ENCODE results near the gene GRID2. TPM values are rescaled to one million over a fixed set of nuclear protein-coding genes. Genes with fewer than 3 reads are reported as not detected.

GRID2 gene
- total and polyA plus RNA-seq, 4 donors = under 0.01 to 0.02 TPM; not detected in 2

GRCh38 chr4:92599044-92599443, 295.3 kb downstream of the GRID2 start:
- H3K9me3 ChIP-seq (ENCODE audit: control insufficient read depth in 4 of 4, low read length in 3 of 4) = no peaks in the 10 kb centered on the region

DNA sequence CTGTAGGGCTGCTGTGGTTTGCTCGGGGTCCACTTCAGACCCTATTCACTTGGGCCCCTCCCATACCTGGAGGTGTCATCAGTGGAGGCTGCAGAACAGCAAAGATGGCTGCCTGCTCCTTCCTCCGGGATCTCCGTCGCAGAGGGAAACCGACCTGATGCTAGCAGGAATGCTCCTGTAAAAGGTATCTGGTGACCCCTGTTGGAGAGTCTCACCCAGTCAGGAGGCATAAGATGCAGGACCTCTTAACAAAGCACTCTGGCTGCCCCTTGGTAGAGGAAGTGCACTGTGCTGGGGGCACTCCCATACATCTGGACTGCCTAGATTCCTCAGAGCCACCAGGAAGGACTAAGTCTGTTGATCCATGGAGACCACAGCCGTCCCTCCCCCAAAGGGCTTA, 296.9 kb downstream of the GRID2 start:
- H3K9me3 ChIP-seq (ENCODE audit: control insufficient read depth in 4 of 4, low read length in 3 of 4) = no peaks in the 10 kb centered on the region
- no peak overlapping the region for H3K9ac ChIP-seq (ENCODE audit: low read depth in 1 of 2, low read length in 2 of 2)
- H3K36me3 ChIP-seq (ENCODE audit: control insufficient read depth in 4 of 4, insufficient read depth in 3 of 4, low read depth in 1 of 4, low read length in 3 of 4) = no peaks in the 10 kb centered on the region
- WGBS = 80% methylated on average over 6 of the region's 6 CpGs
- TF ChIP-seq ATF3 (IDR thresholded peaks at IDR 0.05) (no peak), EGR1 (IDR thresholded peaks at IDR 0.05; ENCODE audit: low read depth in 2 of 2) (no peak), RAD21 (IDR thresholded peaks at IDR 0.05) (no peak), FOXA1 (IDR thresholded peaks at IDR 0.05) (no peak), HNF4G (IDR thresholded peaks at IDR 0.05) (no peak), TAF1 (conservative IDR thresholded peaks at IDR 0.05) (no peak), HNF4A (conservative IDR thresholded peaks at IDR 0.05) (no peak), GABPA (IDR thresholded peaks at IDR 0.05 in 1 of 2, conservative IDR thresholded peaks at IDR 0.05 in 1 of 2) (no peak), JUND (IDR thresholded peaks at IDR 0.05) (no peak), SP1 (IDR thresholded peaks at IDR 0.05) (no peak), FOXA2 (IDR thresholded peaks at IDR 0.05) (no peak)
- TF ChIP-seq, protein P1, sequence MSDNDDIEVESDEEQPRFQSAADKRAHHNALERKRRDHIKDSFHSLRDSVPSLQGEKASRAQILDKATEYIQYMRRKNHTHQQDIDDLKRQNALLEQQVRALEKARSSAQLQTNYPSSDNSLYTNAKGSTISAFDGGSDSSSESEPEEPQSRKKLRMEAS (IDR thresholded peaks at IDR 0.05) = no peak
- TF ChIP-seq, protein P2, sequence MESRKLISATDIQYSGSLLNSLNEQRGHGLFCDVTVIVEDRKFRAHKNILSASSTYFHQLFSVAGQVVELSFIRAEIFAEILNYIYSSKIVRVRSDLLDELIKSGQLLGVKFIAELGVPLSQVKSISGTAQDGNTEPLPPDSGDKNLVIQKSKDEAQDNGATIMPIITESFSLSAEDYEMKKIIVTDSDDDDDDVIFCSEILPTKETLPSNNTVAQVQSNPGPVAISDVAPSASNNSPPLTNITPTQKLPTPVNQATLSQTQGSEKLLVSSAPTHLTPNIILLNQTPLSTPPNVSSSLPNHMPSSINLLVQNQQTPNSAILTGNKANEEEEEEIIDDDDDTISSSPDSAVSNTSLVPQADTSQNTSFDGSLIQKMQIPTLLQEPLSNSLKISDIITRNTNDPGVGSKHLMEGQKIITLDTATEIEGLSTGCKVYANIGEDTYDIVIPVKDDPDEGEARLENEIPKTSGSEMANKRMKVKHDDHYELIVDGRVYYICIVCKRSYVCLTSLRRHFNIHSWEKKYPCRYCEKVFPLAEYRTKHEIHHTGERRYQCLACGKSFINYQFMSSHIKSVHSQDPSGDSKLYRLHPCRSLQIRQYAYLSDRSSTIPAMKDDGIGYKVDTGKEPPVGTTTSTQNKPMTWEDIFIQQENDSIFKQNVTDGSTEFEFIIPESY (IDR thresholded peaks at IDR 0.05) = no peak
- TF ChIP-seq, protein P3, sequence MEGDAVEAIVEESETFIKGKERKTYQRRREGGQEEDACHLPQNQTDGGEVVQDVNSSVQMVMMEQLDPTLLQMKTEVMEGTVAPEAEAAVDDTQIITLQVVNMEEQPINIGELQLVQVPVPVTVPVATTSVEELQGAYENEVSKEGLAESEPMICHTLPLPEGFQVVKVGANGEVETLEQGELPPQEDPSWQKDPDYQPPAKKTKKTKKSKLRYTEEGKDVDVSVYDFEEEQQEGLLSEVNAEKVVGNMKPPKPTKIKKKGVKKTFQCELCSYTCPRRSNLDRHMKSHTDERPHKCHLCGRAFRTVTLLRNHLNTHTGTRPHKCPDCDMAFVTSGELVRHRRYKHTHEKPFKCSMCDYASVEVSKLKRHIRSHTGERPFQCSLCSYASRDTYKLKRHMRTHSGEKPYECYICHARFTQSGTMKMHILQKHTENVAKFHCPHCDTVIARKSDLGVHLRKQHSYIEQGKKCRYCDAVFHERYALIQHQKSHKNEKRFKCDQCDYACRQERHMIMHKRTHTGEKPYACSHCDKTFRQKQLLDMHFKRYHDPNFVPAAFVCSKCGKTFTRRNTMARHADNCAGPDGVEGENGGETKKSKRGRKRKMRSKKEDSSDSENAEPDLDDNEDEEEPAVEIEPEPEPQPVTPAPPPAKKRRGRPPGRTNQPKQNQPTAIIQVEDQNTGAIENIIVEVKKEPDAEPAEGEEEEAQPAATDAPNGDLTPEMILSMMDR (IDR thresholded peaks at IDR 0.05; ENCODE audit: low read depth, low read length, missing input control) = no peak
- no peak for DNase-seq (ENCODE audit: low spot score)
- H3K27me3 ChIP-seq (ENCODE audit: control insufficient read depth in 4 of 4, insufficient read depth in 4 of 4, low read length in 3 of 4) = peaks cover 0 to 2% (median 0%) of the 10 kb centered on the region in 4 donors
- H3K4me3 ChIP-seq (ENCODE audit: low read depth in 1 of 3, low read length in 3 of 3) = no peak overlapping the region
- no peaks in the 10 kb centered on the region for H3K4me1 ChIP-seq (ENCODE audit: control insufficient read depth in 4 of 4, insufficient read depth in 4 of 4, low read length in 3 of 4)
- no peak overlapping the region for H3K27ac ChIP-seq (ENCODE audit: low read depth in 1 of 2, low read length in 2 of 2)

More at GRCh38 chr4:92599044-92599443, 295.3 kb downstream of the GRID2 start:
- Histone ChIP-seq H3K27ac (ENCODE audit: low read depth in 1 of 2, low read length in 2 of 2) (no peak overlapping the region), H3K4me1 (ENCODE audit: control insufficient read depth in 4 of 4, insufficient read depth in 4 of 4, low read length in 3 of 4) (no peaks in the 10 kb centered on the region), H3K27me3 (ENCODE audit: control insufficient read depth in 4 of 4, insufficient read depth in 4 of 4, low read length in 3 of 4) (peaks cover 0 to 2% (median 0%) of the 10 kb centered on the region in 4 donors), H3K4me3 (ENCODE audit: low read depth in 1 of 3, low read length in 3 of 3) (no peak overlapping the region), H3K9ac (ENCODE audit: low read depth in 1 of 2, low read length in 2 of 2) (no peak overlapping the region), H3K36me3 (ENCODE audit: control insufficient read depth in 4 of 4, insufficient read depth in 3 of 4, low read depth in 1 of 4, low read length in 3 of 4) (no peaks in the 10 kb centered on the region)
- WGBS = 93% methylated on average over 2 of the region's 2 CpGs
- TF ChIP-seq HNF4A (conservative IDR thresholded peaks at IDR 0.05) = no peak
- TF ChIP-seq FOXA1 (IDR thresholded peaks at IDR 0.05) = no peak
- TF ChIP-seq RAD21 (IDR thresholded peaks at IDR 0.05) = no peak
- no peak for TF ChIP-seq HNF4G (IDR thresholded peaks at IDR 0.05)
- no peak for TF ChIP-seq YY1 (IDR thresholded peaks at IDR 0.05)
- TF ChIP-seq NR2F2 (IDR thresholded peaks at IDR 0.05) = no peak
- TF ChIP-seq, protein P2 (IDR thresholded peaks at IDR 0.05) = no peak
- no peak for TF ChIP-seq TAF1 (conservative IDR thresholded peaks at IDR 0.05)
- TF ChIP-seq RXRA (IDR thresholded peaks at IDR 0.05) = no peak
- TF ChIP-seq EGR1 (IDR thresholded peaks at IDR 0.05; ENCODE audit: low read depth in 2 of 2) = no peak
- no peak for TF ChIP-seq GABPA (IDR thresholded peaks at IDR 0.05 in 1 of 2, conservative IDR thresholded peaks at IDR 0.05 in 1 of 2)
- TF ChIP-seq FOXA2 (IDR thresholded peaks at IDR 0.05) = no peak
- TF ChIP-seq, protein P3 (IDR thresholded peaks at IDR 0.05; ENCODE audit: low read depth, low read length, missing input control) = no peak
- TF ChIP-seq ATF3 (IDR thresholded peaks at IDR 0.05) = no peak
- DNase-seq (ENCODE audit: low spot score) = no peak

Measured in liver (tissue), 9 donors.